Stimulated activated CD4-positive, alpha-beta T cell treated with anti-CD3 and anti-CD28 coated beads, Interleukin-4, amount 100 ng/mL, for 1 hour (primary cell): Measurements from ENCODE around the gene NOD1.
"Not testable (repeated sequence)": the region's sequence is repeated elsewhere in the genome, so short reads cannot be mapped to it uniquely, and the experiment has no call there.

ENCODE experiments used
- DNase-seq: peaks from one replicate; pipeline ENCODE4 v3.0.0-alpha.2; 2020

NOD1 gene

DNA sequence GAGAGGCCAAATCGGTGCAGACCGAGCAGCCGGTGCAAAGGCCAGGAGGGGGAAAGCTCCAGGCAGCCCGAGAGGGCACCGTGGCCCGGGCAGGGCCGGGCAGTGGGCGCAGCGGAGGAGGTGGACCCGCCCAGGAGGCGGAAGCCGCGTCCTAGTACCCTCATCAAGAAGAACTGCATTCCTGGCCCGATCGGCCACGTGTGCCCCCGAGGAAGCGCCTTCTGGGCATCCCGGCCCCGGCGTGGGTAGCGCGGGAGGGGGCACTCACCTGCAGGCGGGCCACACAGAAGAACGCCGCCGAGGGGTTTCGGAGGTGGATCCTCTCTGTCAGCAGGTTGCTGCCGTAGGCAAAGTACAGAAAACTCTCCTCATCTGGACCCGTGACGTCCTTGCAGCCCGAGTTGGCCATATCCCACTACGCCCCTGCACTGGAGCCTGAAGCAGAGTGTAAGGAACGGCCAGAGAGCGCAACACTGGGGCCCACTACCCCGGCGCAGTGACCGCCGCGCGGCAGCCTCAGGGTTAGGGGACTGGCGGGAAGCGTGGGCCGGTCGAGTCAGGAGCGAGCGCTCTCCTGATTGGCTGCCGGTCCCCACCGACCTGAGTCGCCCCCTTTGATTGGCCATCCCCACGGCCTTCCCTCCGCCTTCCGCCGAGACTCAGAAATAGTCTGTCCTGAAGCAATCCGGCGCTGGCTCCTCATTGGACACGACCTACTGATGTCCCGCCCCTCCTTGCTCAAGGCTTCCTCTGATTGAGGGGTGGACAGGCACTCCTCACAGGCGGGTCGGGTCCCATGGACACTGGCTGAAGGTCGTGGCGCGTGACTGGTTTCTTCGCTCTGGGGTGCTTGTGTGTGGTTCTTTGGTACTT, 26.0 kb upstream of the NOD1 start, which contains the start of gene GGCT:
TSS of gene GGCT (minus strand) at position 529 of the 873 bp plus-strand sequence. CDS start at position 409, 120 bp downstream.
- peak; percentile 97 for DNase-seq

DNA sequence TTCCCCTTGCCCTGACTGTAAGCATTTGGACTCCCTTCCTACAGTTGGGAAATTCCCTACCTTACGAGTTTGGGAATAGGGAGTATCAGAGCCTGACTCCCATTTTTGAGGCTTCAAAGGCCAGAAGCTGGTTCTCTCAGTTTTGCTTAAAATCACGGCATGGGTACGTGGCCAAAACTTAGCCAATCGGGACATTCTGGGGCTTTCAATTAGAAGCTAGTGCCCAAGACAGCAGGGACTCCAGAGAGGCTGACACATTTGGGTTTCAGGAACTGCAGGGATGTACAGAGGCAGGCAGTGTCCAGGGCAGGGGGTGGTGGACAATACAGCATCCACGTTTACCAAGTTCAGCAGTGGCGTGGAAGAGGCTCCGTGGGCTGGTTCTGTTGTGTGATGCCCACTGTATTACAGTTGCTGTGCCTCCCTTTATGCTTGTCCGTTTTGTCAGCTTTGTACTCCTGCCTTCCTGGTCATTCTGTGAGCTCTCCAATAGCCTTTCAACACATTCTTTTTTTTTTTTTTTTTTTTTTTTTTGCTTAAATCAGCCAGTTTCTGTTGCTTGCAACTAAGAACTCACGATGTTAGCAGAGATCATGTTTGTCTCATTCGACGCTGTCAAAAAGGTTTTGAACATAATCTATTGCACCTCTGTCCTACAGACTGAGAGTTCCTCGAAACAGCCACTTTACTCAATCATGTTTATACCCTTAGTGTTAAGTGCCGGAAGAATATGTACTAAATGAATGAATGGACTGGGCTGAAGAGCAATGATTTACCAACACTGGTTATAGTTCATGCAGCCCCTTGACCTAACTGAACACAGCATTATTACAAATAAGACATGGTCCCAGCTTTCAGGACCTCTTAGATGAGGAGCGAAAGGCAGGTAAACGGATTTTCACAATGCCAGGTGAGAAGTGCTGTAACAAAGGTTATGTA, 25.0 kb upstream of the NOD1 start:
- DNase-seq: no peak

DNA sequence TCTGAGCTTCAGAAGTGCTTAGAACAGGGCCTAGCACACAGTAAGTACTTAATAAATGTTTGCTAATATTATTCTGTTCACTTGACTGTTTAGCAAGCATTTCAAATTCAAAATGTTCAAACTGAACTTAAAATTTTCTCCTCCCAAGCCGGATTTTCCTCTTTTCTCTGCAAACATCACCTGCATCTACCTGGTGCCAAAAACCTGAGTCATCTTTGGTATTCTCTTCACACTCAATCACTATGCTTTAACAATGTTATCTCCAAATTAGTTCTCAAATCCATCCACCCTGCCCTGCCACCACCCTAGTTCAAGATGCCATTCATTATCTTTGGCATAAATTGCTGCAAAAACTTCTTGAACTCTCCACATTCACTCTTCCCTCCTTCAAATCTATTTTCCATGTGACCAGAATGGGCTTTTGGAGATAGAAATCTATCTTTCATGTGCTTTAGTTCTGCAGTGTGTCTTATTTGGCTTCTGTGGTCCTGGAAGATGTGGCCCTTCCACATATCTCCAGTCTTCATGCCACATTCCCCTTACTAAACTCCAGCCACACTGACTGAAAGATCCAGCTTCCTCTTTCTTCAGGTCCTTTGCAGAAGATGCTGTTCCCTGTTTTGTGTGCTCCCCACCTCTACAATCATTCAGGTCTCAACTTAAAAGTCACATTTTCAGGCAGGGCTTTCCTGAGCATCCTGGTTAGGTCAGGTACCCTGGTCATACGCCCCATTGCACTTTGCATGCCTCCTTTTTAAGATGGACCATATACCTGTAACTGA, 24.1 kb upstream of the NOD1 start:
- no peak for DNase-seq

DNA sequence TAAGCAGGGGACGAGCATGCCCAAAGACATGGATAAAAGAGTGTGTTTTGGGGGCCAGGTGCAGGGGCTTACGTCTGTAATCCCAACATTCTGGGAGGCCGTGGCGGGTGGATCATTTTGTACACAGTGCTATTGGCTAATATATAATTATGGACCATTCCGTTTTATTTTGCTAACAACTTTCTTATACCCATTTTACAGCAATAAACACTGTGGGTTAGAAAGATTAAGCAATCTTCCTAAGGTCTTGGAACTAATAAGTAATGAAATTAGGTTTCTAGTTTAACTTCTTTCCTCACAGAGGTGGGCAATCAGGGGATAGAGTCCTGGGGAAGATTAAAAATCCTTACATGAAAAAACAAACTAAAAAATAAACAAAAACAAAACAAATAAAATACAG, 22.7 kb upstream of the NOD1 start:
- no peak for DNase-seq

DNA sequence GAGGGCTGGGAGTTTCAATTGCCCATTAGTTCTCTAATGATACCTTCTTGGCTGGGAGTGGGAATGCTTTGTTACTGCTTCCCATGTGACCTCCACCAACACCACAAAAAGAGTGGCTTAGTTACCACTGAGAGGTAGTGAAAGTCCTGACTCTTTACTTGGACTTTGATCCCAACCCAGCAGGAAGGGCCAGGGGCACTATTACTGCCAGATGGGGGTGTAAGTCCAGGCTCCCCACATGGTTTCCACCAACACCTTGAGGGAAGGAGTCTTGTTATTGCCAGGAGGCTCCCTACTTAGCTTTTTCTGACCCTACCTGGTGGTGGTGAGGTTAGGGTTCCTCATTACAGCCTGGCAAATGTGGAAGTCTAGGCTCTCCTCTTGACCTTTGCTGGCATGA, 14.6 kb upstream of the NOD1 start:
- DNase-seq: no peak

DNA sequence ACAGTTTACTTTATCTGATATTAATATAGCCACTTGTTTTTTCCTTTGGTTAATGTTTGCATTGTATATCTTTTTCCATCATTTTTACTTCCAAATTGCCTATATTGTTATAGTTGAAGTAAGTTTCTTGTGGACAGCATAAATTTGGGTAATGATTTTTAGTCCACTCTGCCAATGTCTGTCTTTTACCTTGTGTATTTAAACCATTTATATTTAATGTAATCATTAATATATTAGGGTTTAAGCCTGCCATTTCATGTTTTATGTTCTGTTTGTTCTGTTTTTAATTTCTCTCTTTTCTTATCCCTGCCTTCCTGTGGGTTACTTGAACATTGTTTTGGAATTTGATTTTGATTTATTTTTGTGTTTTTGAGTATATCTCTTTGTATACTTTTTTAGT, 12.8 kb upstream of the NOD1 start:
- no peak for DNase-seq

DNA sequence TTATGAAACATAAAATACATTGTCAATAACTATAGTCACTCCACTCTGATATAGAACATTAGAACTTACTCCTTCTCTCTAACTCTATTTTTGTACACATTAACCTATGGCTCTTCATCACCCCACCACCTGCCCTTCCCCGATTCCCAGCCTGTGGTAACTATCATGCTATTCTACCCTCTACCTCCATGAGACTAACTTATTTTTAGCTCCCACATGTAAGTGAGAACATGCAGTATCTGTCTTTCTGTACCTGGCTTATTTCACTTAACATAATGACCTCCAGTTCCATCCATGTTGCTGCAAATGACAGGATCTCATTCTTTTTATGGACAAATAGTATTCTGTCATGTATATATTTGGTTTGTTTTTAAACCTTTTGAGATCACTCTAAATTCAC, 8.8 kb upstream of the NOD1 start:
- DNase-seq: no peak

DNA sequence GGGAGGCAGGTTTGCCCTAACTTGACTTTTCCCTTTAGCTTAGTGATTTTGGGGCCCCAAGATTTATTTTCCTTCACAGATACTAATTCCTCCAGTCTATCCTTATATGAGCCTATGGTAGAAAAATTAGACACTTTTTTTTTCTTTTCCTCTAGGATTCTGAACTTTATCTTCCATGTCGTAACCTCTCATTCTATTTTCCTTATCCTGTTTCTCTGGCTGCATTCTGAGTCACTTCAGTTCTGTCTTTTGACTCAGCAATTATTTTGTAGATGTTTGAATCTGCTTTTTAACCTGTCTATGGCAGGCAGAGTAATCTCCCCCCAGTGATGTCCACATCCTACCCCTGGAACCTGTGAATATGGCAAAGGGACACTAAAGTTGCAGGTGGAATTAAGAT, 7.1 kb upstream of the NOD1 start:
- no peak for DNase-seq

DNA sequence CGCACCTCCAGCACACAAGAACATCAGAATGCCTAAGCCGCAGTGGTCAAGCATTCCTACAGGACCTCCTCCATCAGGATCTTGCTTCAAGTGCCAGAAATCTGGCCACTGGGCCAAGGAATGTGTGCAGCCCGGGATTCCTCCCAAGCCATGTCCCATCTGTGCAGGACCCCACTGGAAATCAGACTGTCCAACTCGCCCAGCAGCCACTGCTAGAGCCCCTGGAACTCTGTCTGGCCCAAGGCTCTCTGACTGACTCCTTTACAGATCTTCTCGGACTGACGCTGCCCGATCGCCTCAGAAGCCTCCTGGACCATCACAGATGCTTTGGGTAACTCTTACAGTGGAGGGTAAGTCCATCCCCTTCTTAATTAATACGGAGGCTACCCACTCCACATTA, 2.8 kb upstream of the NOD1 start:
- DNase-seq: not testable (repeated sequence)

DNA sequence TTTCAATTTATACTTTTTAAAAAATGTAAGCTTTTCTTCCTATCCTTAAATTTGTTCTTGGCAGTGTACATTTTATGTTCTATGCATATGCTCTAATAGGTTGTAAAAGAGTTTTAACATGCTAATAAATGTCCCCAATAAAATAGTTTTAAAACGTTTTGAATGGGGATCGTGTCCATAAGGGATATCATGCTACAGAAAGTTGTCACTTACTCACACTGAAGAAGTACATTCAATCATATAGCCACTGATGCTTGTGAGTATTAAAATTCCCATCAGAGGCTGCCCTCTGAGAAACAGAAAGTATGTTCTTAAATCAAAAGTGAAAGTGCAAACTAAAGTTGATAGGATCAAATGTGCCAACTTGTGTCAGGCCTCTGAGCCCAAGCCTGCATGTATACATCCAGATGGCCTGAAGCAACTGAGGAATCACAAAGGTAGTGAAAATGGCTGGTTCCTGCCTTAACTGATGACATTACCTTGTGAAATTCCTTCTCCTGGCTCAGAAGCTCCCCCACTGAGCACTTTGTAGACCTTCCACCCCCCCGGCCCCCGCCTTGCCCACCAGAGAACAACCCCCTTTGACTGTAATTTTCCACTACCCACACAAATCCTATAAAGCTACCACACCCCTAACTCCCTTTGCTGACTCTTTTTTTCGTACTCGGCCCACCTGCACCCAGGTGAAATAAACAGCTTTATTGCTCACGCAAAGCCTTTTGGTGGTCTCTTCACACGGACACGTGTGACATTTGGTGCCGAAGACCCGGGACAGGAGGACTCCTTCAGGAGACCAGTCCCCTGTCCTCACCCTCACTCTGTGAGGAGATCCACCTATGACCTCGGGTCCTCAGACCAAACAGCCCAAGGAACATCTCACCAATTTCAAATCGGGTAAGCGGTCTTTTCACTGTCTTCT, 877 bp upstream of the NOD1 start:
- peak; percentile 11 for DNase-seq

DNA sequence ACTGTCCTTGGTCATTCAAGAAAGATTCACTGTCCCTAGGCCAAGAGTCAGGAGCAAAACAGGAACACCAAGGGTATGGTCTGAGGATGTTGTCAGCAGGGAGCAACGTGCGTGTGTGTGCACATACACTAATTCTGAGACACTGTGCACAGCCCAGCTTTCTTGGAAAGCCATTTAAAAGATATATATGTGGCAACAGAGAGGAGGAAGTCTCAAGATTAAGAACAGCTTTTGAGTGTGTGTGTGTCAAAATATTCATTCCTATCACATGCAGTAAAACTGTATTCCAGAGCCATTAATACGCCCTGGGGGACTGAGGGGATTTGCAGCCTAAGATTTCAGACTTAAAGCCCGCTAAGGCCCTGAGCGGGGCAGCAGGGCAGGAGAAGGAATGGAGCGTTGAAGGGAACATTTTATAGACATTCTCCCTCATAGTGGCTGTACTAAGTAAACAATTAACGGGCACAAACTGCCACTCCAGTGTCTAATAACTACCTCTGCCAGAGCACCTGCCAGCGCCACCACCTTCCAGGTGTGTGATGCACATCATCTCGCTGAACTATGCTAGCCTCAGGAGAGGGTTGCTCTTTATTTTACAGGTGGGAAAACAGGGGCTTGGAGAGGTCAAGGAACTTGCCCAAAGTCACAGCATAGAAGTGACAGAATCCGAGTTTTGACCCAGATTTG, 2.0 kb downstream of the NOD1 start:
- DNase-seq: no peak

DNA sequence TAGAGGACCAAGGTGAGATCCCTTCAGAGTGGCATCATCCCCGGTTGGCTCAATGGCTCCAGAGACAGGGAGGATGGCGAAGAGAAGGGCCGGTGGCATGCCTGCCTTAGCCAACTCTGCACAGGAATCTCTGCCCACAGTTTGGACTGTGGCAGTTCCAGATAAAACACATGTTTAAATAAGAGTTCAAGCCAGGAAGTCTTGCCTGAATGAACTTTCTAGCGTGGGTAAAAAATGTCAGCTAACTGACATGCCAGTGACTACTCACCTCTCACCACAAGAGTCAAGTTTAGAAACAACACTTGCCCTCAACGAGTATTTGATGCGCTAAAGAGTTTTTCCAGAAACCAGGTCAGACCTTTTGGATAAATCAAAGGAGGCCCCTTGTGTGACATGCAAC, 3.0 kb downstream of the NOD1 start:
- DNase-seq: no peak

DNA sequence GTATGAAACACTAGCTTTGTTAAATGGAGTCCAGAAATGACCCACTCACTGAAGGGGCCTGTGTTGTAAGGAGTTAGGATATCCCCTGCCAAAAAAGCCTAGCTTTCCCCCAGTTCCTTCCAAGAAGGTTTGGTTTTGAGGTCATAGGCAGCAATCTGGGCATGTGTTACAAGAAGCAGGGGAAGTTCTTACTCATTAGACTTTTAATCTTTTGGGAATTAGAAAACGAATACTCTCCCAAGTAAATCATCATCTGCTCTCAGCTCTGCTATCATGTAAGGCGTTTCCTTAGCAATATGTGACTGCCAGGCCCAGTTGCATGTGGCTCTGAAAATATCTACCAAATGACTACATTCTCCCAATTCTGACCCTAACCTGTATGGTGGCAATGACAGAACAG, 3.7 kb downstream of the NOD1 start:
- no peak for DNase-seq

DNA sequence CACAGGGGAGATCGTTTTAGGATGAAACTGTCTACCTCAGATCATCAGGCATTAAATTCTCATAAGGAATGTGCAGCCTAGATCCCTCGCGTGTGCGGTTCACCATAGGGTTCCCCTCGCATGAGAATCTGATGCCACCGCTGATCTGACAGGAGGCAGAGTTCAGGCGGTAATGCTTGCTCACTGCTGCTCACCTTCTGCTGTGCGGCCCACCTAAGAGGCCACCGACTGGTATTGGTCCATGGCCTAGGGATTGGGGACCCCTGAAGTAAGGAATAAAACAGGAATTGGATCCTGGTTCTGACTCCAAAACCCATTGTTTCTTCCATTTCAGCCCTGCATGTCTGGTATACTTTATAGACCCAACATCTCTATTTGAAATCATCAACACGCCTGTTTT, 4.1 kb downstream of the NOD1 start:
- no peak for DNase-seq

DNA sequence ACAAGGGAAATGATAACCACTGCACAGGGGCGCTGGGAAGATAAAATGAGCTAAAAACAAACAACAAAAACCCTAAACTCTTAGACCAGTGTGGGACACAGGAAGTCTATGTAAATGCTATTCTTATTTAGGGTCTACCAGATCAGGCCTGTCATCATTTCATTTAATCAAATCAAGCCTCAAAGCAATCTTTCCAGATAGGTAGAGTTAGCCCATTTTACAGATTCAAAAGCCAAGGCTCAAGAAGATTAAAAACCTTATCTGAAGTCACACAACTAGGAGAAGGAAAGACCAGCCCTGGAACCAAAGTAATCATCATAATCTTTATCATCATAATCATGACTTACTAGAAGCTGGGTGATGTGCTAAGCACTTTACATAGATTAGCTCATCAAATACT, 4.7 kb downstream of the NOD1 start:
- no peak for DNase-seq

DNA sequence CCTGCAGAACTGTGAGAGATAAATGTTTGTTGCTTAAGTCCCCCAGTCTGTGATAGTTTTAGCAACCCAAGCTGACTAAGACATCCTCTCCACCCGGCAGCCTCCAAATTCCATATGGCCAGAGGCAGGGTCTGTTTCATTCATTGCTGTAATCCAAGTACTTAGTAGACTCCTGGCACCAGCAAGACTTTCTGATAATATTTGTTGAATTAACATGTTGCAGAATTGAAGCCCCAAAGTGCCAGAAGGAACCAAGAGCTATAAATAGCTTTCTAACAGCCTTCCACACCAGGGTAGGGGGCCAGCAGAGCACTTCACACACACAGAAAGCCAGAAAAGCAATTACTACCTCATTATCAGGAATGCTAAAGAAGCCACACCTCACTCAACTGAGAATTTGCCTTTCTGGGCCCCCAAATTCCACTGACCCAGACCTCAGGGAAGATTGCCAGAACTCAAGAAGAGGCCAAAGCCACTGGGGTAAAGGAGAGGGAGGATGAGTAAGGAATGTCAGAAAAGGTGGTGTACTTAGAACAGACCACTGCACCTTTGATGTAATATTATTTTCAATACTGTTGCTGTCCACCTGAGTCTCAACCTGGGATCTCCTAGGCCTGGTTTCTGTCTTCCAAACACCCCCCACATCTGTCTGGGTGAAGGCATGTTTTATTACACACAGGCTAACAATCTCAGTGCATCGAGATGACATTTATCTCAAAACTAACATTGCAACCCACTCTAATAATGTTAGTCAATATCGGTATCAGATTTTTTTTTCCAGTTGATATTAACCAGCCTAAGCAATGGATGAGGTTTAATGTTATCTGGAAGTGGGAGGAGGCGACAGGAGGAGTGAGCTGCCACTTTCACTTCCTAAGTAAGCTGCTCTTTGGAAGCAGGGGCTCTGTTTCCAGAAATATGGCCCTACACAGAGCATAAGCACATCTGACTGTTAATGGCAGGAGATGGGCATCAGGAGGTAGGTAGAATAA, 5.5 kb downstream of the NOD1 start:
- DNase-seq: no peak

DNA sequence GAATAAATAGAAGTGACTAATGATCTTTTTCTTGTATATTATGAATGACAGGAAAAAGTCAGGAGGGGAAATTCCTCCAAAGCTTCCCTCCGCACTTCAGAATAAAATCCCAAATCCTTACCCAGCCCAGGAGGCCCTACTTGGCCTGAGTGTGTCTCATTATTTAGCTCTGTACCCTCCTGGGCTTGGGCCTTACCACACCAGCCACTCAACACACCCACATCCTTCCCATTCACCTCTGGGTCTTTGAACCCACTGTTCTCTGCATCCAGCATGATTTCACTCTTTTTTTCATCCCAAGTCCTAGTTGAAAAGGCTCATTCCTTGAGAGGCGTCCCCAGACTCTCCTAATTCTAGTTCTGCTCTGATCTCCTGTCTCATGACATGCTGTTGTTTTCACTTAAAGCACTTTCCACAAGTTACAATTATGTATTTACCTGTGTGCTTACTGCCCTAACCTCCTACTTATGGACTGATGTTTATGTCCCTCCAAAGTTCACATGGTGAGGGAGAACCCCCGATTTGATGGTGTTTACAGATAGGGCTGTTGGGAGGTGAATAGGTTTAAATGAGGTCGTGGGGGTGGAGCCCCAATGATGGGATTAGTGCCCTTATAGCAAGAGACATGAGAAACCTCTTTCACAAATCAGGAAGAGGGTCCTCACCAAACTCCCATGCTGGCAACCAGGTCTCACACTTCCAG, 6.4 kb downstream of the NOD1 start:
- no peak for DNase-seq

DNA sequence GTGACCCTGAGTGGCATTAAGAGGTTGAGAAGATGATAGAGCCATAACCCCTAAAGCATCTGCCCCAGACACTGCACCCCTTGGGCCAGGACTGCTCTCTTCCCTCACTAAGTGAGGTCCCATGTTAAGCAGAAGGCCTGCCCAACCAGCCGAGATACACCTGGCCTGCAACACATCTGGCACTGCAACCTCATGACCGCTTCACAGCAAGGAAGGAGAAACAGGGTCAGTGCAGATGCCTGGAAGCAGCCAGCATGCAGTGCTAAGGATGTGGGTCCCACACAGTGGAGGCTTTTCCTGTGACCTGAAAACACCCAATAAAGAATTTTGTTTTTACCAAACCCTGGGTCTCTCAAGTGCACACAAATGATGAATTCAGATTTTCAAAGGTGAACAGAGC, 7.4 kb downstream of the NOD1 start:
- DNase-seq: no peak

DNA sequence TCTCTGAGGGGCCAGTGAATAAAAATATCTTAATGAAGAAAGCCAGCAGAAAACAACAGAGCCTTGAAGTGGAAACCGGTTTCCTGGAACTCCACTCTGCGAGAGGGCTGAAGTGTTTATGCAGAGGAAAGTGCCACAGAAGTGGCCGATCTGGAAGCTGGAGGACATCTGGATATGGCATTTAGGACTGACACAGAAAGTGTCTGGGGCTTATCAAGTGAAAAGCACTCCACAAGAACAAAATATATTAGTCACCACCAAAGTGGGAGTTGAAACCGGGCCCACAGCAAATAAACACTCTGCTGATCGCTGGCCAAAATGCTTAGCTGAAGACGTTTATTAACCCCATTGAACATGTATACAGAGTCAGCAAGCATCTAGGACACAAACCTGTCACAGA, 7.8 kb downstream of the NOD1 start:
- DNase-seq: no peak
